ENCODE measurements around the gene ANAPC16. TPM values are rescaled to one million over a fixed set of nuclear protein-coding genes. Genes with fewer than 3 reads are reported as not detected.
"Not testable (repeated sequence)": the region's sequence is repeated elsewhere in the genome, so short reads cannot be mapped to it uniquely, and the experiment has no call there.

ANAPC16 gene
- total RNA-seq, 2 donors from 2014 or later, result 139 to 163 TPM

- peaks cover 0 to 95% of the 10 kb centered on the region in 2 donors for H3K4me1 ChIP-seq
- no peaks in the 10 kb centered on the region for H3K9me3 ChIP-seq
- TF ChIP-seq CTCF (IDR thresholded peaks at IDR 0.05), result no peak
- H3K27me3 ChIP-seq, result no peaks in the 10 kb centered on the region
- DNase-seq (ENCODE audit: low spot score), result peak; percentile 93
- H3K27ac ChIP-seq, result peak overlapping the region; percentile 91 to 96
- no peak overlapping the region for H3K4me3 ChIP-seq
- no peaks in the 10 kb centered on the region for H3K36me3 ChIP-seq
Measured at GRCh38 chr10:72248468-72249151, 32.8 kb downstream of the ANAPC16 start.

- H3K4me3 ChIP-seq; H3K27me3 ChIP-seq; DNase-seq (ENCODE audit: low spot score); H3K9me3 ChIP-seq; H3K36me3 ChIP-seq: not testable (repeated sequence)
- peak overlapping the region; percentile 91 to 96 for H3K27ac ChIP-seq
- peaks cover 0 to 95% of the 10 kb centered on the region in 2 donors for H3K4me1 ChIP-seq
Measured at GRCh38 chr10:72249176-72249862, 33.5 kb downstream of the ANAPC16 start.

GRCh38 chr10:72250666-72251065 is 34.9 kb downstream of the ANAPC16 start:
- DNase-seq (ENCODE audit: low spot score), result peak; percentile 78
- Histone ChIP-seq H3K4me1 (peaks cover 0 to 95% of the 10 kb centered on the region in 2 donors), H3K27ac (peak overlapping the region; percentile 91 to 96), H3K27me3 (no peaks in the 10 kb centered on the region), H3K36me3 (no peaks in the 10 kb centered on the region), H3K4me3 (no peak overlapping the region), H3K9me3 (no peaks in the 10 kb centered on the region)
- no peak for TF ChIP-seq CTCF (IDR thresholded peaks at IDR 0.05)

- Histone ChIP-seq H3K9me3 (no peaks in the 10 kb centered on the region), H3K4me1 (peaks cover 0 to 95% of the 10 kb centered on the region in 2 donors), H3K27me3 (no peaks in the 10 kb centered on the region), H3K36me3 (no peaks in the 10 kb centered on the region), H3K27ac (peak overlapping the region; percentile 91 to 96), H3K4me3 (no peak overlapping the region)
- no peak for TF ChIP-seq CTCF (IDR thresholded peaks at IDR 0.05)
- DNase-seq (ENCODE audit: low spot score), result no peak
Measured at GRCh38 chr10:72251635-72252034, 35.8 kb downstream of the ANAPC16 start.

GRCh38 chr10:72252972-72253371 is 37.2 kb downstream of the ANAPC16 start:
- DNase-seq (ENCODE audit: low spot score), result no peak
- peaks cover 0 to 91% of the 10 kb centered on the region in 2 donors for H3K4me1 ChIP-seq
- TF ChIP-seq CTCF (IDR thresholded peaks at IDR 0.05), result no peak

GRCh38 chr10:72253578-72253977 is 37.8 kb downstream of the ANAPC16 start:
- no peak for DNase-seq (ENCODE audit: low spot score)
- Histone ChIP-seq H3K4me1 (peaks cover 0 to 89% of the 10 kb centered on the region in 2 donors), H3K27me3 (no peaks in the 10 kb centered on the region), H3K9me3 (no peaks in the 10 kb centered on the region), H3K4me3 (no peak overlapping the region), H3K27ac (peak overlapping the region; percentile 91 to 96), H3K36me3 (no peaks in the 10 kb centered on the region)
- no peak for TF ChIP-seq CTCF (IDR thresholded peaks at IDR 0.05)

More at GRCh38 chr10:72252972-72253371, 37.2 kb downstream of the ANAPC16 start:
- Histone ChIP-seq H3K27ac (peak overlapping the region; percentile 91 to 96), H3K4me3 (no peak overlapping the region), H3K9me3 (no peaks in the 10 kb centered on the region), H3K27me3 (no peaks in the 10 kb centered on the region), H3K36me3 (no peaks in the 10 kb centered on the region)

Data from right atrium auricular region (tissue), 2 donors.